Hematopoietic multipotent progenitor cell treated with erythropoietin and hydrocortisone succinate and interleukin-3 and kit ligand, for 6 days (in vitro differentiated cells): ENCODE data around the gene CTBP1.

ENCODE experiments used
- DNase-seq: peaks from one replicate; pipeline ENCODE4 v3.0.0-alpha.2; 2015

CTBP1 gene

DNA sequence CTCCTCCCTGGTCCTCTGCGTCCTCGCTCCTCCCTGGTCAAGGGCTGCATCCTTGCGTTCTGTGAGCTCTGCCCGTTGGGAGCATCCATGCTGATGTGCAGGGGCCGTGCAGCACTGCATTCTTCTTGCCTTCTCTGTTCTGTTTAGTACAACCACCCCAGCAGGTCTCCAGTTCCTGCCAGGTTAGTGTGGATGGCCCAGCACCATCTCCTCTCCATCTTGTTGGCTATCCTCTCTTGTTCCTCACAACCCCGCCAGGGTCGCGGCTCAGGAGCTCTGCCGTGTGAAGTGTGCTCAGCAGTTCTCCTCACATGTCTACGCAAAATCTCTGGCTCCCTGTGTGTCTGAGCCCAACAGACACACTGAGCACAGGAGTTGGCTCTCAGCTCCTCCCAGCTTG, 30.3 kb upstream of the CTBP1 start:
- DNase-seq: no peak

DNA sequence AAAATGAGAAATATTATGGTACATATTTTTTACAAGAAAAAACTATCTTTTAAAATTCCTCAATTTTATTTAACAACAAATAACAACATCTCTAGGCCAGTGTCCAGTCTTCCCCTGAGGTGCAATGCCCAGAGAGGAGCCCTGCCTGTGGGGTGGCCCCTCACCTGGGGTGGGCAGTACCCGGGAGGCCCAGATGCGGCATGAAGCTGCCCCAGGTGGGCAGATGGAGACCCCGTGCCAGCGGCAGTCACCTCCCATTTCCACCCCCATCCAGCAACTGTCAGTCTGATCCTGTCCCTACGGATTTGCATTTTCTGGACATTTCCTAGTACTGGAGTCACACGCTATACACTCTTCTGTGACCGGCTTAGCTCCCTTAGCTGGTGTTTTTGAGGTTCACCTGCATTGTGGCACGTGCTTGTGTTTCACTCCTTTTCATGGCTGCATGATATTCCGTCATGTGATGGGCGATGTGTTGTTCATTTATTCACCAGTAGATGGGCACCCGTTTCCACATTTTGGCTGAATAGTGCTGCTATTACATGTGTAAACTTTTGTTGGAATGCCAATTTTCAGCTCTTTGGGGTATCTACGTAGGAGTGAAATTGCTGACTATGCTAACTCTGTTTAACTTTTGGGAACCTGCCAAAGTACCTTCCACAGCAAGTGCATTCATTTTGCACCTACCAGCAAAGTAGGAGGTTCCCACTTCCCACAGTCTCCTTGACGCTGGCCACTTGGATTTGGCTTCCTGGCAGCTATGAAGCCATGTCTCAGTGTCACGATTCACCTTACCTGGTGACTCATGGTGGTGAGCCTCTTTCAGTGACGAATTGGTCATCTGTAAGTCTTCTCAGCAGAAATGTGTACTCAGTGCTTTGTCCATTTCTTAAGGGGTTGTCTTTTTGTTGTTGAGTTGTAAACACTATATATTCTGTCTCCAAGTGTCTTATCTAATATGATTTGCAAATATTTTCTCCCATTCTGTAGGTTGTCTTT, 29.0 kb upstream of the CTBP1 start:
- peak; percentile 47 for DNase-seq

DNA sequence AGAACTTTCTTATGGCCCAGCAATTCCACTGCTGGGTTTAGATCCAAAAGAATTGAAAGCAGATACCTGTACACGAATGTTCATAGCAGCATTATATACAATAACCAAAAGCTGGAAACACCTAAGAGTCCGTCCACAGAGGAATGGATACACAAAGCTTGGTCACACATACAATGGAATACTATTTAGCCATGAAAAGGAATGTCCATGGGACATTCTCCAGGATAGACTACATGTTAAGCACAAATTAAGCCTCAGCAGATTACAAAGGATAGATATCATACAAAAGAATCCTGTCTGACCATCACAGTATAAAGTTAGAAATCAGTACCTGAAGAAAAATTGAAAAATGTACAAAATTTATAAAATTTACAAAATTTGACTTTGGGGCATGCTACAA, 28.1 kb upstream of the CTBP1 start:
- DNase-seq: no peak

DNA sequence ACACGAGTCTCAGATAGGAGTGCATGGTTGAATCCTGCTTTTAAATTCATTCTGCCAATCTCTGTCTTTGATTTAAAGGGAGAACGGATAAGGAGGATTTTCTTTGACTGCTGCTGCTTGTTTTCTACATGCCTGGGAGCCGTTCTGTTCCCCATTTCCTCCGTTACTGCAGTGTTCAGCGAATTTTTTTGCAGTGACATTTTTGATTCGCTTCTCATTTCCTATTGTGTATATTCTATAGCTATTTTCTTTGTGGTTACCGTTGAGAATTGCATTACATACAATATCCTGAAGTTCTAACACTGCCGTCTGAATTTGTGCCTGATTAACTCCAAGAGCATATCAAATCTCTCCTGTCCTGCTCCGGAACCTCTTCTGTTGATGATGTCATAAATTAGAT, 25.9 kb upstream of the CTBP1 start:
- DNase-seq: no peak

DNA sequence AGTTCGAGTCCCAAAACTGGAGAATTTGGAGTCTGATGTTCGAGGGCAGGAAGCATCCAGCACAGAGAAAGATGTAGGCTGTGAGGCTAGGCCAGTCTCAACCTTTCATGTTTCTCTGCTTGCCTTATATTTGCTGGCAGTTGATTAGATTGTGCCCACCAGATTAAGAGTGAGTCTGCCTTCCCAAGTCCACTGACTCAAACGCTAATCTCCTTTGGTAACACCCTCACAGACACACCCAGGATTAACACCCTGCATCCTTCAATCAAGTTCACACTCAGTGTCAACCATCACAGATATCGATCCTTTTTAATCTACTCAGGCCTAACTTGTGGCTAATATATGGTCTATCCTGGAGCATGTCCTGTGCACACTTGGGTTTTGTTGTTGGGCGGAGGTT, 22.8 kb upstream of the CTBP1 start:
- peak; percentile 71 for DNase-seq

DNA sequence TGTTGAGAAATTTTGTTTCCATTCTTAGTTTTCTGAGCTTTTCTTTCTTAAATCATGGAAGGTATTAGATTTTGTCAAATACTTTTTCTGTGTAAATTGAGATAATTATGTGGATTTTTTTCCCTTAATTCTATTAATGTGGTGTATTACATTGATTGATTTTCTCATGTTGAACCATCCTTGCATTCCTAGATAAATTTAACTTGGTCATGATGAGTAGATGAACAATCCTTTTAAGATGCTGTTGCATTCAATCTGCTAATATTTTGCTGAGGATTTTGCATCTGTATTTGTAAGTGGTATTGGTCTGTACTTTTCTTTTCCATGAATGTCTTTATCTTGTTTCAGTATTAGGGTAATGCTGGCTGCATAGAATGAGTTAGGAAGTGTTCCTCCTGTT, 20.3 kb upstream of the CTBP1 start:
- no peak for DNase-seq

DNA sequence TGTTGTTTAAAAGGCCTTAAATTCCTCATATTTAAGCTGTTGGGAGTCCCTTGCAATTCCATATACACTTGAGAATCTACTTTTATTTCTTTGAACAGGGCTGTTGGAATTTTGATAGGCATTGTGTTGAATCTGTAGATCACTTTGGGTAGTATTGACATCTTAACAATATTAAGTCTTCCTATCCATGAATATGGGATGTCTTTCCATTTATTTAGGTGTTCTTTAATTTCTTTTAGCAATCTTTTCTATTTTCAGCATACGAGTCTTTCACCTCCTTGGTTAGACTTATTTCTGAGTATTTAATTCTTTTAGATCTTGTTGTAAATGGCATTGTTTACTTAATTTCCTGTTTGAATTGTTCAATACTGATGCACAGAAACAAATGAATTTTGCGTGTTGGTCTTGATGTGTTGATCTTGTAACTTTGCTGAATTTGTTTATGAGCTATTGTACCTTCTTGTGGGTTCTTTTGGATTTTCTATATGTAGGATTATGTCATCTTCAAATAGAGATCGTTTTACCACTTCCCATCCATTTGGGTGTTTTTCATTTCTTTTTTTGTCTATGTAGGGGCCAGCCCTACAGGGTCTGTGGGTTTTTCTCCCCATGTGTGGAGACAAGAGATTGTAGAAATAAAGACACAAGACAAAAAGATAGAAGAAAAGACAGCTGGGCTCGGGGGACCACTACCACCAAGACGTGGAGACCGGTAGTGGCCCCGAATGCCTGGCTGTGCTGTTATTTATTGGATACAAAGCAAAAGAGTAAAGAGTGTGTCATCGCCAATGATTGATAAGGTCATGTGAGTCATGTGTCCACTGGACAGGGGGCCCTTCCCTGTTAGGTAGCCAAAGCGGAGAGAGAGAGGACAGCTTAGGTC, 18.2 kb upstream of the CTBP1 start:
- DNase-seq: no peak

DNA sequence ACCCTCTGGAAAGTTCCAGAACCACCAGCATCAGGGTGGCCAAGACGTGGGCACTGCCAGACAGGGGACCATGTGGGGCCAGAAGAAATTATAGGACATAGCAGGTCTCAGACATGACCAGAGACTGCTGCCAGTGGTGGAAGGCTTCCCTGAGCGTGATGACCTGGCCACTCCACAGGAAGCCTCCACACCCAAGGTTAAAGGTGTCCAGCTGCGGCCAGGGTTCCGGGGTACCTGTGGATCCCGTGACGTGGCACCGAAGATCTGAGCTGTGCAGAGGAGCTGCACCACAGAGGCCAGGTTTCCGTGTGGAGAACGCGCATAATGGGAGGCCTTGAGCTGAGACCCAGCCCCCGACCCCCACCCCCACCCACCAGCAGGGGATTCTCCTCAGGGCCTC, 16.4 kb upstream of the CTBP1 start:
- no peak for DNase-seq

DNA sequence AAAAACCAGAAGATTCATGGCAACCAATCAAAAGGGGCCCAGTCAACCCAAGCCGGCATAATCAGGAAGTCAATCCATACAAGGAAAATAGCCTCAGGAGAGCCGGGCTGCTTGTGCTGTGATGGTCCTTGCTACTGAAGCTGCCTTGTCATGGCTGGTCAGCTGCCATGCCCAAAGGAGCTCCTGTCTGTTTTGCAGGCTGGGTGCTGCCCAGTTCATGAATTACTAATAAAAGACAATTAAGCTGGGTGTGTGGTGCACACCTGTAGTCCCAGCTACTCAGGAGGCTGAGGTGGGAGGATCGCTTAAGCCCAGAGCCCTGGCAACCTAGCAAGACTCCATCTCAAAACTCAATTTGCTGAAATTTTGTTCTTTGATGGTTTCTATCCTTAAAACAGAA, 16.0 kb upstream of the CTBP1 start:
- no peak for DNase-seq

DNA sequence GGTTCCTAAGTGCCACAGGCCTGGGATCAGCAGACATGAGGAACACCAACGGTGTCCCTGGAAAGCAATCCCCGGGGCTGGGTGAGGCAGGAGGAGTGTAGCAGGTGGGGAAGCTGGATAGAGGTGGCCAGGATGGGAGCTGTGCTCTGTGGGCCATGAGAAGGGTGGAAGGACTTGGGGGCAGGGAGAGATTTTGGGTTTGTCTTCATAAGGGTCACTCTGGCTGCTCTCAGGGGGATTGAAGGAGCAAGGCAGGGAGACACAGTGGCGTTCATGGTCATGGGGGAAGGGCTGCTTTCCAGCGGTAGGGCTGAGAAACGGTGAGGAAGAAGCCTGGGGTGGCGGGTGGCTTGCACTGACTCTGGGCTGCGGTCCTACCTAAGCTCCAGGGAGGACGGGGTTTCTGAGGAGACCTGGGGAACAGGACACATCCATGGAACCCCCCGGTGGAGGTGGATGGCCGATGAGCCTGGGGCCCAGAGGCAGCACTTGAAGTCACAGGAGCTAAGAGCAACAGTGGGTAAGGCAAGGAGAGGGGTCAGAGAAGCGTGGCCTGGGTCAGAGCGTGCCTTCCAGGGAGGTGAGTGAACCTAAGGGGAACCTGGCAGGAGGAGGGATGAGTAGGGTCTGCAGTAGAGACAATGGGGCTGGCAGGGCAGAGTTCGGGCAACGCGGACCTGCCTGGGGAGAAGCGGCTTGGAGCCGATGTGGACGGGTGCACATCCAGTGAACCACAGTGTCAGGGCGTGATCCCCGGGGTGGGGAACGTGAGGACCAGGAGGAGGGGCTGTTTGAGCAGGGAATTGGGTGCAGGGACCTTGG, 12.4 kb upstream of the CTBP1 start:
- DNase-seq: no peak

DNA sequence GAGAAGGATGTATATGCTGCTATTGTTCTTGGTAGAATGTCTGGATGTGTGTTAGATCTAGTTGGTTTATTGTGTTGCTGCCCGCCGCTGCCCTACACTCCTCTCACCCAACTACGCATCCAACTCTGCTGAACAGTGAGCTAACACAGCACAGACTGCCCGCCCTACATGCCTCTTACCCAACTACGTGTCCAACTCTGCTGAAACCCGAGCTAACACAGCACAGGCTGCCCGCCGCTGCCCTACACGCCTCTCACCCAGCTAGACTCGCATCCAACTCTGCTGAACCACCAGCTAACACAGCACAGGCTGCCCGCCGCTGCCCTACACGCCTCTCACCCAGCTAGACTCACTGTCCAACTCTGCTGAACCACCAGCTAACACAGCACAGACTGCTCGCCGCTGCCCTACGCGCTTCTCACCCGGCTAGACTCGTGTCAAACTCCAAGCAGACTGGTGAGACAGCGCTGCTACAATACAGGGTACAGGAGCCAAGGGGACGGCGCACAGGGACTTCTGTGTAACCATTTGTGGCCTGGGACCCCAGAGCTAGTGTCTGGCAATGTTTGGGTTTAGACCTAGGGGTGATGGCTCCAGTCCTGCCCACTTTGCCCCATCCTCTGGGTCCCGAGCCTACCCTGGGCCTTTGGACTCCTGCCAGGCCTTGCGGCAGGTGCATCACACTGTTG, 11.6 kb upstream of the CTBP1 start:
- no peak for DNase-seq

DNA sequence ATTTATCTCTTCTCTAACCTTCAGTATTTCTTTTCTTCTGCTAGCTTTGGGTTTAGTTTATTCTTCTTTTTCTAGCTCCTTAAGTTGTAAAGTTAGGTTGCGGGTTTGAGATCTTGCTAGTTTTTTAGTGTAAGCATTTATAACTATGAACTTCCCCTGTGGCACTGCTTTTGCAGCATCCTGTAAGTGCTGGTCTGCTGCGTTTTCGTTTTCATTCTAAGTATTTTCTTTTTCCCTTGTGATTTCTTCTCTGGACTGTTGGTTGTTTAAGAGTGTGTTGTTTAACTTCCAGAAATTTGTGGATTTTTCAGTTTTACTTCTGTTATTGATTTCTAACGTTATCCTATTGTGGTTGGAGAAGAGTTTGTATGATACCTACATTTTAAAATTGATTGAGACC, 11.0 kb upstream of the CTBP1 start:
- DNase-seq: no peak

DNA sequence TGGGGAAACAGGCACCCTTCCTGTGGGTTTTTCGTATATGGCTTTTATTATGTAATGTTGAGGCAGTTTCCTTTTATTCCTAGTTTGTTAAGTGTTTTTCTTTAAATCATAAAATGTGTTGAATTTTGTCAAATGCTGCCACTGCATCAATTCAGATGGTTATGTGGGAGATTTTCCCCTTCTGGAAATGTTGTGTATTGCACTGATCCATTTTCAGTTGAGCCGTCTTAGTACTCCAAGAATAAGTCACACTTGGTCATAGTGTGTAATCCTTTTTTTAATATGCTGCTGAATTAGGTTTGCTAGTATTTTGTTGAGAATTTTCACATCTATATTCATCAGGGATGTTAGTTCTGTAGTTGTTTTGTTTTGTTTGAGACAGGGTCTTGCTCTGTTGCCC, 9.5 kb upstream of the CTBP1 start:
- DNase-seq: no peak

DNA sequence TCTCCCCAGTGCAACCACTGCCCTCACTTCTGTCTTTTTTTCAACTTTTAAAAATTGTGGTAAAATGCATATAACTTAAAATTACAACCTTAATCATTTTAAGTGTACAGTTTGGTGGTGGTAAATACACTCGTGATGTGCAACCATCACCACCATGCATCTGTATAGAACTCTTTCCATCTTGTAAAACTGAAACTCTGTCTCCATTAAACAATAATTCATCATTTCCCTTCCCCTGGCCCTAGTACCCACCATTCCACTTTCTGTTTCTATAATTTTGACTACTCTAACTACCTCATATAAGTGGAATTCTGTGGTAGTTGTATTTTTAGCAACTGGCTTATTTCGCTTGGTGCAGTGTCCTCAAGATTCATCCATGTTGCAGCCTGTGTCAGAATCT, 6.8 kb upstream of the CTBP1 start:
- DNase-seq: no peak

DNA sequence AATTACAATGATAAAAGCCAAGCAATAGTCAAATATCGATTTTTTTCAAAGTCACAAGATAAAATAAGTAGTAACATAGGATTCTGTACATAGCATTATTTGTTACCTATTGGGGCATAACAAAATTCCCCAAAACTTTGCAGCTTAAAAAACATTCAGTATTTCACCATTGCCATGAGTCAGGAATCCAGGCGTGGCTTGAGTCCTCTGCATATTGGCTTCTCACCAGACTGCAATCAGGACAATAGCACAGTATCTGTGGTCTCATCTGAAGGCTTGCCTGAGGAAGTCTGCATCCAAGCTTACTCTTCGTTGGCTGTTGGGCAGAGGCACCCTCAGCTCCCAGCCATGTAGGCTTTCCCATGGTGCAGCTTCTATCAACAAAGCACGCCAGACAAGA, 6.2 kb upstream of the CTBP1 start:
- no peak for DNase-seq

DNA sequence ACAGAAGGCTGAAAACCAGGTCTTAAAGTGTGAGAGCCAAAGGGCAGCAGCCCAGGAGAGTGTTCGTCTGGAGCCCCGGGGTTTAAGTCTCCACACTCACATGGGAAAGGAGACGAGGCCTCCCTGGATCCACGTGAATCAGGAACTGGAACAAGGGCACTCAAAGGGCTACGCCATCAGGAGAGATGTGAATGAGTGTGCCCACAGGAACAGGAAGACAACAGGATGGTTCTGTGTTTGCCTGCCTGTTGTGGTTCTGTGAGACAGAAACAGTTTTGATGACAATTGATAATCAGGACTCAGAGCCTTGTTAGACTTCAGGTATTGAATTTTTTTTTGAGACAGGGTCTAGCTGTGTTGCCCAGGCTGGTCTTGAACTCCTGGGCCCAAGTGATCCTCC, 4.9 kb upstream of the CTBP1 start:
- no peak for DNase-seq

DNA sequence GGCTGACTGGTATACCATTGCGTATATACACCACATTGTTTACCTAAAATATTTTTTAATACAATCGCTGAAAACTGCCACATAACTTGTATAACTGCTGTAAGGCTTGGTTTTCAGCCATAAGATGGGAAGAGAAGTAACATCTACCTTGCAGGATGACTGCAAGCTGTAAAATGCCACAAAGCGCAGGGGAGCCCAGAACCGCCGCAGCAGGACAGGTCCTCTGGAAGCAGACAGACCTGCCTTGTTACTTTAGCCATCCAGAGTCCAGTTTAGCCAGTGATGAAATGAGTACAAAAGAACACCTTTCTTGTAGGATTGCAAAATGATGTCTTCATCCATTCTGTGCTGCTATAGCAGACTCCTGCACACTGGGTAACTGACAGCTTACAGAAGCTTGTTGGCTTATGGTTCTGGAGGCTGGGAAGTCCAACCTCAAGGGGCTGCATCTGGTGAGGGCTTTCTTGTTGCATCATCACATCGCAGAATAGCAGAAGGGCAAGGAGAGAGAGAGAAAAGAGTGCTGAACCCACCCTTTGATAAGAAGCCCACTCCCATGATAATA, 4.1 kb upstream of the CTBP1 start:
- no peak for DNase-seq

DNA sequence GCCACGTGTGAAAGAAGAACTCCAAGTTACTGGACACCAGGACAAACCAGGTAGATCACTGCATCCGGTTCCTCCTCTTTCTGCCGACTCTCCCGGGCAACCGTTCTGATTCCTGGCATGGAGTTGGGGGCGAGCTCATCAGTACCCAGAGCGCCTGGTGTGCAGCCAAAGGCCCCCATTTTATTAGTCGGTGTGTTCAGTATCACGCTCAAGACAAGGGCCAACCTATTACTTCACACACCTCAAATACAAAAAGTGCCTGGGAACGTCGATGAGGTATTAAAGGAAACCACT, 2.8 kb upstream of the CTBP1 start:
- DNase-seq: no peak

DNA sequence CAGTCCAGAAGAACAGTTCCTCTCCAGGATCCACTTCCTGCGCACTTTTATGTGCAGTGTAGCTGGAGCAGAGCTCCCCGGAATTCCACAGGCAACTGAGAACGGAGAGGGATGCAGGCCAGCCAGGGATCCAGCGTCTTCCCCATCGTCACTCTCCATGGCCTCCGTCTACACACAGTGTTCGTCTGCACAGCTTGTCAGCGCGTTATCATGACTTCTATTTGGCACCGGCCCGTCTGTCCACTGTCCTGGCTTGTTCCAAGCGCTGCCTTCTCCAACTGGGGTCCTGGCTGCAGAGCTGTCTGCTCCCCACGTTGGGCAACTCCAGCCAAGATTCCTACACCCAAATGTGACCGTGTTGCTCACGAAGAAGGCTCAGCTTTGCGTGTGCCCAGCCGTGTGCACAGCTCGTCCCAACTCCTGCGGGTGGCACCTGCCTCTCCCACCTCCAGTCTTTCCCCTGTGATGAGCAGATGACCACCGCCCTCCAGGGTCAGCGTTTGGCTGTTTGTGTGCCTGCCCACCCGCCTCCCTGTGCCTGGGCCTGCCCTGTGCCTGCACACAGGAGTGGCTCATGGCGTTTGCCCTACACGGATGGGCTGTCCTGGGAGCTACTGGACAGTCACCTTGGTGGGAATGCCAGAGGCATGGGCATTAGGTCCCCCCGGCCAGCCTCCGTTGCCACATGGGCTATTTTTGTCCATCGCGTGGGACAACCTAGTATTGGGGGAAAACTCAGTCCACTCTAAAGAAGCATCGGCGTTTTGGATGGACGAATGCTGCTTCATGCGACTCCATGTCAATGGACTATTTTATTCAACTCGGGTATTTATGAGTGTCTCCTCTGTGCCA, 2.2 kb upstream of the CTBP1 start:
- DNase-seq: no peak

DNA sequence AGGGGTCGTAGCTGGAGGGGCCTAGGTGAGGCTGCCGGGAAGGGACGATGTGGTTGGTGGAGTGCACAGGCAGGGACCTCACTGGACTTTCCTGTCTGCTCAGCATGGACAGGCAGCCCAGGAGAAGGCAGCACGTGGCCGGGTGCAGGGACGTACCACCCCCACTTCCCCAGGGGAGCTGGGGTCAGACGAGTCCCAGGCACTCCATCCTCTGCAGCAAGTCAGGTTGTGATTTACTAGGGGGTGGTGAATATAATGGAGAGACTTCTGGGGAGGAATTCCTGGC, 1.5 kb upstream of the CTBP1 start:
- no peak for DNase-seq

DNA sequence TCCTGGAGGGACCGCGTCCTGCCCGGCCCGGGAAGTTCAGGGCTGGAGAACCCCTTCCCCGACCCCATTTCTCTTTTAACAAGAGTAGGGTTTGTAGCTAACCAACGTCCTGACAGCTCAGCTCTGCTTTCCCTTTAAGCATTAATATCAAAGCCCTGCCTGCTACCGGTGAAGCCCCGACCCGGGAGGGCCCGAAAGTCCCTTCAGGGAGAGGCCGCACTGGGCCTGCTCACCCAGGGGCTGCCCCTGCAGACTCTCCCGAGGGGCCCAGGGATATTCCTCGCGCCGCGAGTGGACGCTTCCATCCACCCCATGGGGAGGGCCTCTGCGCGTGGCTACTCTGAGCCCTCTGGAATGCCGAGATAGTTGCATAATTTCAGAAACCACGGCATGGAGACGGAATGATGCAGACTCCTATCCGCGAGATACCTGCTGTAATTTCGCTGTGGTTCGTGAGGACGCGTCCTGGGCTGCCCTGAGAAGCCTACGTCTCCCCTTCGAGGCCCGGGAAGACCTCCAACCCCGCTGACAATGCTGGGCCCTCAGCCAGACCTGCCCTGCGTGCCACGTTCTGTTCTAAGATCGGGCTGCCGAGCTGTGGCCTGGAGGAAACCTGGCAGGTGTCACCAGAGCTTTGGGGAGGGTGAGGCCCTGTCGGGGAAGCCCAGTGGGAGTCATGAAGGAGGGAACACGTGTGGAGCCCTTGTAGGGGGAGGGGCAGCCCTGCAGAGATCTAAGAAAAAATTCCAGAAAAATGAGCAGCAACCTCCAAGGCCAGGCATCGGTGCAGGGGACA, 999 bp upstream of the CTBP1 start:
- no peak for DNase-seq
